ENCODE data around the gene CAB39L.

CAB39L gene

GRCh38 chr13:49441312-49441711 lies 2.6 kb downstream of the CAB39L start:
- no peak for FAIRE-seq

DNA sequence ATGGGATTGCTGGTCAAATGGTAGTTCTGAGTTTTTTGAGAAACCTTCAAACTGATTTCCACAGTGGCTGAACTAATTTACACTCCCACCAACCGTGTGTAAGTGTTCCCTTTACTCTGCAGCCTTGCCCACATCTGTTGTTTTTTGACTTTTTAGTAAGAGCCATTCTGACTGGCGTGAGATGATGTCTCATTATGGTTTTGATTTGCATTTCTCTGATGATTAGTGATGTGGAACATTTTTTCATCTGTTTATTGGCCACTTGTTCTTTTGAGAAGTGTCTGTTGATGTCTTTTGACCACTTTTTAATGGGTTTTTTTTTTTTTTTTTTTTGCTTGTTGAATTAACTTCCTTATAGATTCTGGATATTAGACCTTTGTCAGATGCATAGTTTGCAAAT lies 4.3 kb downstream of the CAB39L start:
- FAIRE-seq, result no peak

GRCh38 chr13:49437705-49438104 lies 6.2 kb downstream of the CAB39L start:
- FAIRE-seq, result no peak

DNA sequence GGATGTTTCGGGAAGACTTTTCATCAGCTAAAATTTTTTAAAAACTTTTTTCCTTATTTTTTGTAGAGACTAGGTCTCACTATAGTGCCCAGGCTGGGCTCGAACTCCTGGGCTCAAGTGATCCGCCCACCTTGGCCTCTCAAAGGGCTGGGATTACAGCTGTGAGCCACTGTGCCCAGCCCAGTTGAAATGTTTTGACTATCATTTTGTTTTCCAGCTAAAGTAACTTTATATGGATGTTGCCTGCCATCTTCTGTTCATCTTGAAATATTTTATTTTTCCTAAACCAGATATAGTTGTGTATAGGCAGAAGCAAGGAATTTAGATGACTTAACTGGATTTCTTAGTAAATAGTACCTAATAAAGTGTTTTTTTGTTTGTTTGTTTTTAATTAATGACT lies 7.0 kb downstream of the CAB39L start:
- FAIRE-seq, result no peak

- no peak for FAIRE-seq
Measured at GRCh38 chr13:49435992-49436391, 7.9 kb downstream of the CAB39L start.

DNA sequence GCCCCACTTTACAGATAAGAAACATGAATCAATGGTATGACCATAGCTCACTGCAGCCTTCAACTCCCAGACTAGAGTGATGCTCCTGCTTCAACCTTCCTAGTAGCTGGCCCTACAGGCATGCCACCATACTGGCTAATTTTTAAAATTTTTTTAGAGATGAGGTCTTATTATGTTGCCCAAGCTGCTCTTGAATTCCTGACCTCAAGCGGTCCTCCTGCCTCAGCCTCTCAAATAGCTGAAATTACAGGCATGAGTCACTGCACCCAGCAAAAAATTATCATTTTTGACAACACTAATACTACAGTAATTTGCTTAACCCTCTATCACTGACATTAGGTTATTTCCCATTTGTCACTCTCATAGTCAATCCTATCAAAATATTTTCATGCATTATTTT lies 14.7 kb downstream of the CAB39L start:
- no peak for FAIRE-seq

DNA sequence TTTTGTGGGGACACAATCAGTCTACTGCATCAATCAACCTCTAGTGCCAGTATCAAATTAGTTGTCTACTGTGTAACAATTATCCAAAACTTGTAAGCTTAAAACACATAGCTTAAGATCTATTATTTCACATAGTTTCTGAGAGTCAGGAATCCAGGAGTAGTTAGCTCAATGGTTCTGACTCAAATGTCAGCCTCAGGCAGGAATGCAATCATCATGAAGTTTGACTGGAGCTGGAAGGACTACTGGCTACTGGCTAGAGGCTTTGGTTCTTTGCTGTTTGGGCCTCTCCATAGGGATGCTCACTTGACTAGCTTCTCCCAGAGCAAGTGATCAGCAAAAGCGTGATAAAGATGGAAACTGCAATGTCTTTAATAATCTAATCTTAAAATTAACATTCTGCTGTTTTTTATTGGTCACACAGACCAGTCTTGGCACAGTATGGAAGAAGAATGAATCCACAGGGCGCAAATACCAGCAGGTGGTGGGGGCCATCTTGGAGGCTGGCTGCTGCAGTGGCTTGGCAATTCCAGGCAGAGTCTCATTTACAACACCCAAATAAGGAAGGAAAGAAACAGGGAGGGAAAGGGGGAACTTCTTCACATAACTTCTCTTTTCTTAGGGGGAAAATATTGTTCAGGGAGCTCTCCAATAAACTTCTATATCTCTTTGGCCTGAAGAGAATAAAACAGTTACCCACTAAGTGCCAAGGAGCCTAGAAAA lies 15.7 kb downstream of the CAB39L start:
- no peak for FAIRE-seq

- FAIRE-seq, result no peak
Measured at GRCh38 chr13:49424011-49424560, 19.8 kb downstream of the CAB39L start.

DNA sequence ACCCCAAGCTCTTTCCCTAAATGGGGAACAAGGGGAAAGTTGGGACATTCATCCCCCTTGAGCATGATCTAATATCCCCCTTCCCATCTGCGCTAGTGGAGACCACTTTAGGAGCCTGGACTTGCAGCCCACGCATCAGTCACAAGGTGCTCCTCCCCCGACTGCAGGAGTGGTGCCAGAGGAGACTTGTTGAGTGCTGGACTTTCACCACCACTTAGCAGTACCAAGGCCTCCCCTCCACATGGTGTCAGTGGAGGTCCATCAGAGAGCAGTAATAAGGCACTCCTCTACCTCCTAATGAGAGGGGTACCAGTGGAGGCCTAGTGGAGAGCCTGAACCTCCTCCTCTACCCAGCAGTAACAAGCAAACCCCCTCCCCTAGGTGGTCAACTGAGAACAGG lies 22.5 kb downstream of the CAB39L start:
- FAIRE-seq, result no peak

- FAIRE-seq, result no peak
Measured at GRCh38 chr13:49419276-49419675, 24.6 kb downstream of the CAB39L start.

GRCh38 chr13:49418206-49418605 lies 25.7 kb downstream of the CAB39L start:
- no peak for FAIRE-seq

GRCh38 chr13:49417161-49417560 lies 26.7 kb downstream of the CAB39L start:
- FAIRE-seq, result no peak

DNA sequence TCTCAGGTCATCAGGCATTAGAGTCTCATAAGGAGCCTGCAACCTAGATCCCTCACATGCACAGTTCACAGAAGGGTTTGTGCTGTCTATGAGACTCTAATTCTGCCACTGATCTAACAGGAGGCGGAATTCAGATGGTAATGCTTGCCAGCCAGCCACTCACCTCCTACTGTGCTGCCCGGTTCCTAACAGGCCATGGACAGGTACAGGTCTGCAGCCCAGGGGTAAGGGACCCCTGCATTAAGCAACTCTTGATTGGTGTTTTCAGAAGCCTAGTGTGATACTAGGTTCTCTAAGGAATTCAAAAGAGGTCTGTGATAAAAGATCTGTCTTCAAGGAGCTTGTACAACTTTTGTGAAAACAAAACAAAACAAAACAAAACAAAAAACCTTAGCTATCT lies 31.1 kb downstream of the CAB39L start:
- FAIRE-seq, result no peak

GRCh38 chr13:49411353-49411752 lies 32.5 kb downstream of the CAB39L start:
- FAIRE-seq, result no peak

- no peak for FAIRE-seq
Measured at GRCh38 chr13:49410477-49410876, 33.4 kb downstream of the CAB39L start.

DNA sequence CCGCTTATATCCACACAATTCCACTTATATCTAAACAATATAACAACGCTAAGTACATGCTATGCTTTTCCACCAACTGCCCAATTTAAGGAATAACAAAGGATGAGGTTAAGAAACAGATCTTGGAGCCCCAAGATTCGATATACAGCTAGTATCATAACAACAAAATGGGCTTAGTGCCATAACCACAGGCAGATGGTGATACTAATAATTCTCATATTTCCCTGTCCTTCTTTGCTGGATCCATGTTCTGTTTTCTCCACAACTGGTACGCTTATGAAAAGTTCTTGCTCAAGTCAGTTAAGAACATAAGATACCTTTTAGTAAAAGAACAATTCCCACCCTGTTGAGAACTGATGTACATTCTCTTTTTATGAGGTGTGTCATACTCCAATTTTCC lies 33.9 kb downstream of the CAB39L start:
- FAIRE-seq, result no peak

- FAIRE-seq, result no peak
Measured at GRCh38 chr13:49409008-49409407, 34.9 kb downstream of the CAB39L start.

DNA sequence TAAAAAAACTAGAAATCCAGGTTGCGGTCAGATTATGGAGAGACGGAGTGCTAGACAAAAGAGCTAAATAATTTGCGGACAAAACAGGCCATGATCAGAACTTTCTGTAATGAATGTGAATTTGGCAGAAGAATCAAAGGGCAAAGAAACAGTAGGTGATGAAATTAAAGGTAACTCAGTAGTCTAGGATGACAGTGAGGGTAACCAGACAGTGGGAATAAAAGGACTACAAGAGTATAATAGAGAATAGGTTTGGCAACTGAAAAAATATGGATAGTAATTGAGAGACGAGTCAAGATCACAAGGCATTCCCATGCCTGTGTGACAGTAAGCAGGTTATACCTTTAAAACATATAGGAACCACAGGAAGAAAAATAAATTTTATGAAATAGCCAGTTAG lies 35.9 kb downstream of the CAB39L start:
- FAIRE-seq, result no peak

DNA sequence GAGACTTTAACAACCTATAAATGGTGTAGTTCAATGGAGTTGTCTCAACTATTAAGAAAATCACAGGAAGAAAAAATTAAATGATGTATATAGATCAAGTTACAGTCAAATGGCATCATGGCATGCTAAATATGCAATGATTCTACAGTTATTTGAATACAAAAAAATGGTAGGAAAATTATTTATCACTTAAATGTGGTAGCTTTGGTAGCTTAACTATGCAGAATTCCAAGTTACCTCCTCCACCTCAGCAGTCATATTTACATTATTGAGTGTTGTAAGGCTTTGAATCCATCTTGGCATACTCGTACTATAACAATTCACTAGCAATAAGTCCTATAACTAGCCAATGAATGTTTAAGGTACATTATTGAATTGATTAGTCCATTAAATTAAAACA lies 36.8 kb downstream of the CAB39L start:
- FAIRE-seq, result no peak

GRCh38 chr13:49404703-49405020 lies 39.2 kb downstream of the CAB39L start:
- no peak for FAIRE-seq

GRCh38 chr13:49403996-49404702 lies 39.7 kb downstream of the CAB39L start:
- FAIRE-seq, result no peak

GRCh38 chr13:49400755-49401659 lies 42.9 kb downstream of the CAB39L start:
- FAIRE-seq, result peak; percentile 95

DNA sequence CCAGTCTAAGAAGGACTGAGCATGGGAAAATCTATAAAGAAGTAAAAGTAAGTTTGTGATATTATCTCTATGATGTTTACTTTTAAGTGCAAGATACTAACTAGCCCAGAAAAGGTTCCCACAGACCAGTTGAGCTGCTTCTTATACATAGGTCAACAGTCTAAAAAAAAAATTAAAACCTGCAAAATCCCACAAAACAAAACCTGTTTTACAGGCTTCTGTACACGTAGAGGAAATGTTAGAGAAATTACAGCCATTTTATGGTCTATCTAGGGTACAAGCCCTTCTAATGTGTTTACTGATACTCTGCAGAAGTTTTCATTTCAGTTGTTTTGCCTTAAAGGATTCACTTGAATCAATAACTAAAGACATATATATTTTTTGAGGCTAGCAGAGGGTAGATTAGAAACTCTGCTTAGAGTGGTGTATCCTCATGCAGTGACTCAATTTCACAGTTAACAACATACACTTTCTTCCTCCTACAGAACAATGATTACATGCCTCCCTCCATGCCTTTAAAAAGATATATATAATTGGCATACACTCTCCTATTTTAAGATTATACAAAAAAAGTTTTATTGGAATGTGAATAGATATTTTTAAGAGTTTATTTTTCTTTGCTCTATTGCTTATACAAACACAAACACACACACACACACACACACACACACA lies 43.9 kb downstream of the CAB39L start:
- peak; percentile 36 for FAIRE-seq
